Brain microvascular endothelial cell (primary cell): ENCODE results near the gene ZRANB2.

Experiments
- DNase-seq: peaks from one replicate; pipeline ENCODE4 v3.0.0-alpha.2; 2020
- H3K27ac ChIP-seq: fragments of 250-450 bp; sonication (Bioruptor Pico); 2 replicates; pipeline ENCODE4 v1.5.1; 2020; ENCODE audit warnings: mild to moderate bottlenecking, moderate library complexity
- H3K27me3 ChIP-seq: fragments of 250-450 bp; sonication (Bioruptor Pico); replicated peaks from 2 replicates; pipeline ENCODE4 v1.5.1; 2020; ENCODE audit warnings: mild to moderate bottlenecking
- H3K36me3 ChIP-seq: fragments of 250-450 bp; sonication (Bioruptor Pico); replicated peaks from 2 replicates; pipeline ENCODE4 v1.5.1; 2020; ENCODE audit warnings: mild to moderate bottlenecking
- H3K4me3 ChIP-seq: 2 replicates; pipeline ENCODE4 v1.5.1; 2011; ENCODE audit warnings: low read depth, mild to moderate bottlenecking, control low read depth, low read length, moderate library complexity
- CTCF ChIP-seq: IDR thresholded peaks from 2 replicates; pipeline ENCODE4 v1.5.1; 2011; ENCODE audit warnings: low read depth, mild to moderate bottlenecking, moderate library complexity, low read length, control low read depth, inconsistent platforms; ENCODE audit errors: missing control alignments
- in situ Hi-C: cut with HindIII; loops from 2 replicates; pipeline ENCODE4 v1.10.0; 2017; ENCODE audit warnings: low sequenced_read_pairs, low pct_ligation_motif_present

ZRANB2 gene

DNA sequence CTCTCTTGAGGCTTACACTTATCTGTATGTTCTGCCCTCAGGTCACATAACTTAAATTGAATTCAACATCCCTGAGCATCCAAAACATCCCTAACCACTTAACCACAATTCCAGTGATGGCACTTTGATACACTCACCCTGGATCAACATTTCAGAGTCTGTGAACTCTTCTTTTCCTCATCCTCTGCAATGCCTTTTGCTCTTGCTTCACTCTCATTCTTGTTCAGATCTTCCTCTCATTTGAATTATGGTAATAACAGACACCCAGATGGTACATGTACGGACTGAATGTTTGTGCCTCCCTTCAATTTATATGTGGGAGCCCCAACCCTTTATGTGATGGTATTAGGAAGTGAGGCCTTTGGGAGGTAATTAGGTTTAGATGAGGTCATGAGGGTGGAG lies 66.7 kb downstream of the ZRANB2 start:
- Histone ChIP-seq H3K27me3 (no peaks in the 10 kb centered on the region), H3K27ac (no peak overlapping the region), H3K36me3 (no peaks in the 10 kb centered on the region), H3K4me3 (no peak overlapping the region)
- peak; percentile 25 for DNase-seq
- TF ChIP-seq CTCF = no peak
- in situ Hi-C loops = no loop called here
